ENCODE data around the gene PSMD2.
"Not testable (repeated sequence)": the region's sequence is repeated elsewhere in the genome, so short reads cannot be mapped to it uniquely, and the experiment has no call there.

PSMD2 gene

DNA sequence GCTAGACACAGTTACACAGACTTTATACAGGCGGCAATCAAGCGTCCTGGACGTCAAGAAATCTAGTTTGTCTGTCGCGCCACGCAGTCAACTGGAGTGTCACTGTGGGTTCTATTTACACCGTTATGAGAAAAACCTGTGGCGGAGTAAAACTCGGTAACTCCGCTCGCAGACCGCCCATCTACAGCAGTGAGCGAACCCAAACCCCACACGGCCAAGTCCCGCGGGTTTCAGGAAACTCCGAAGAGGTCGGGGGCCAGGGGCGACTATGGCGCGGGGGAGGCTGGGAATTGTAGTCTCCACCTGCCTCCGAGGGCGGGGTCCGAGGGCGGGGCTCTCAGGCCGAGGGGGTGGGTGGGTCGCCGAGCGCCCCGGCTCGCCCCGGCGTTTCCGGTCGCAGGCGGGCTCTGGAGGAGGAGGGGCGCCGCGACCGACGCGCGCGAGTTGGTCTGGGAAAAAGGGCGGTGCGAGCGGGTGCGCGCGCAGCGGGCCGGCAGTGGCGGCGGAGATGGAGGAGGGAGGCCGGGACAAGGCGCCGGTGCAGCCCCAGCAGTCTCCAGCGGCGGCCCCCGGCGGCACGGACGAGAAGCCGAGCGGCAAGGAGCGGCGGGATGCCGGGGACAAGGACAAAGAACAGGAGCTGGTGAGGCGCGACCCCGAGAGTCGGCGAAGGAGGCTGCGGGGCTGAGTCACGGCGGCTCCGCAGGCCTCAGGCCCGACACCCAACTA lies at the start of gene PSMD2:
PSMD2 (plus strand) TSS at position 483 of the 729 bp plus-strand sequence; CDS start at position 509, 26 bp downstream.
- peak; percentile 99 for DNase-seq

DNA sequence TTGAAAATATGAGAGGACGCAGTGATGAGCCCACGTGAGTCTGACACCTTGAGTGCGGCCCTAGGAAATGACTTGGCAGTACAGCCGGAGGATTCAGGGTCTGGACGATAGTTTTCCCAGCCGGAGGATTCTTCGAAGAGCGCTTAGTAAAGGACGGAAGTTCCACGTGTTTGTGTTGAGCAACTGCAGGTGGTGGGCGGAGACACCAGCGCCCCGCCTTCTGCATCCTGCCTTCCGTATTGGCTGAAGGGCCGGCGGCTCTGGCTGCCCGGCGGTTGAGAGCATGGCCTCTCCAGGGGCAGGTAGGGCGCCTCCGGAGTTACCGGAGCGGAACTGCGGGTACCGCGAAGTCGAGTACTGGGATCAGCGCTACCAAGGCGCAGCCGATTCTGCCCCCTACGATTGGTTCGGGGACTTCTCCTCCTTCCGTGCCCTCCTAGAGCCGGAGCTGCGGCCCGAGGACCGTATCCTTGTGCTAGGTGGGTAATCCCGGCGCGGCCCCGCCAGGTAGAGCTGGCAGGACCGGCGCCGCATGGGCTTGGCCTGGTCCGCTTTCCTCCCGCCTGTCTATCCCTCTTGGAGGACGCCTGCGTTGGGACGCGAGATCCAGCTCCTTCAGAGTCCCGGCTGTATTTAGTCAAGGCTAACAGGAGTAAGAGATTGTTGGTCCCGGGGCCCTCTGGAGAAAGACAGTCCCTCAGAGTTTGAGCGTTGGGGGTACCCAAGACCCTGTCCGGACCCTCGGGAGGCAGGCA lies 49.5 kb upstream of the PSMD2 start, which contains the start of gene EEF1AKMT4:
EEF1AKMT4 (plus strand) TSS at position 261 of the 755 bp plus-strand sequence; CDS start at position 284, 23 bp downstream.
- DNase-seq = peak; percentile 100

DNA sequence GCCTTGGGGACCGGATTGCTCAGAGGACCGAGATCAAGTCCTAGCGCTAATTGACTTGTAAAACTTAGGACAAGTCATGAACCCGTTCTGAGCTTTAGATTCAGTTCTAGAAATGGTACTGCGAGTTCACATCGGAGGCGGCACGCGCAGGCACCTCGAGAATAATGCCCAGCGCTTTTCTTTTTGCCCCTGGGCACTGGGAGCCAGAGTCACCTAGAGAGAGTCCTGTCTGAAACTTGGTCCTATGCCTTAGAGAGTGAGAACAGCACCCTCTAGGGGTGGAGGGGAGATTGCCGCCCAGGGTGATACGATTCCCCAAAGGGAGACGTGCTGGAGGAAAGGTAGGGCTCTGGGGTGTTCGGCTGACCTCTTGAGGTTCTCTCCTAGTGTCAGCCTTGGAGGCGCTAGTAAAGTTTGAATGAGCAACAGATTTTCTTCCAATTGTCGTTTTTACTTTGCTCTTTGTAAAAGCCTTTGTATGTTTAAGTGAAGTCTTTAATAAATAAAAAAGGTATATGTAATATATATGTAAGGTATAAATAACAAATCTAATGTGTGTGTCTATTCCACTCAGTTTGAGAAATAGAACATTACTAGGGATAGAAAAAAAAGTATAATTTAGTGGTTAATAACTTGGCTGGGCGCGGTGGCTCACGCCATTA lies 48.7 kb upstream of the PSMD2 start:
- peak; percentile 95 for DNase-seq

DNA sequence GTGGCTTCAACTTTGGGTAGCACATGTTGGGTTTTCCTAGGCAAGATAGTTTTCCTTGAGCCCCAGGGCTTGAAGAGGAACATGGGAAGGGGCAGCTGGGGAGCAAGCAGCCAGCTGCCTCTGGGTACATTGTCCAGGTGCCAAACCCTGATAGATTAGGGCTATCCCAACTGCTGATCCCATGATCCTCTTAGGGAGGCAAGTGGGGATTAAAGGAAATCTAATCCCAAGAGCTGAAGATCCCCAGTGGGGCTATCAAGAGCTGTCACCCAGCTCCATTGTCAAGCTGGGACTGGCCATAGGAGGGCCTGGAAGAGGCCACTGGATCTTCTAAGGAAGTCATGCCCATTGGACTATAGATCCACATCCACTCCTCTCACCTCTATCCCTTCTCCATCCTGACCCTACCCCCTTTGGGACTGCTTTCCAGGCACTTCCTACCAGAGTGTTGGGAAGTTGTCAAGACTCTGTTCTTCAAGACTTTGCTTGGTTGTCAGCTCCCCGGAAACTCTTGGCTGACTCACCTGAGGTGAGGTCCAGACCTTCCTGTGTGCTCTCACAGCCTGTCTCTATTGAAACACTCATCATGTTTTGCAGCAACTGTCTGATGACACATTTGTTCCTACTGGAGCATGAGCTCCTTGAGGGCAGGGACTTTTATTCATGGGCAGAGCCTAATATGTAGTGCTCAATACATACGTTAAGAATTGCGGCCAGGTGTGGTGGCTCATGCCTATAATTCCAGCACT lies 43.6 kb upstream of the PSMD2 start:
- no peak for DNase-seq

DNA sequence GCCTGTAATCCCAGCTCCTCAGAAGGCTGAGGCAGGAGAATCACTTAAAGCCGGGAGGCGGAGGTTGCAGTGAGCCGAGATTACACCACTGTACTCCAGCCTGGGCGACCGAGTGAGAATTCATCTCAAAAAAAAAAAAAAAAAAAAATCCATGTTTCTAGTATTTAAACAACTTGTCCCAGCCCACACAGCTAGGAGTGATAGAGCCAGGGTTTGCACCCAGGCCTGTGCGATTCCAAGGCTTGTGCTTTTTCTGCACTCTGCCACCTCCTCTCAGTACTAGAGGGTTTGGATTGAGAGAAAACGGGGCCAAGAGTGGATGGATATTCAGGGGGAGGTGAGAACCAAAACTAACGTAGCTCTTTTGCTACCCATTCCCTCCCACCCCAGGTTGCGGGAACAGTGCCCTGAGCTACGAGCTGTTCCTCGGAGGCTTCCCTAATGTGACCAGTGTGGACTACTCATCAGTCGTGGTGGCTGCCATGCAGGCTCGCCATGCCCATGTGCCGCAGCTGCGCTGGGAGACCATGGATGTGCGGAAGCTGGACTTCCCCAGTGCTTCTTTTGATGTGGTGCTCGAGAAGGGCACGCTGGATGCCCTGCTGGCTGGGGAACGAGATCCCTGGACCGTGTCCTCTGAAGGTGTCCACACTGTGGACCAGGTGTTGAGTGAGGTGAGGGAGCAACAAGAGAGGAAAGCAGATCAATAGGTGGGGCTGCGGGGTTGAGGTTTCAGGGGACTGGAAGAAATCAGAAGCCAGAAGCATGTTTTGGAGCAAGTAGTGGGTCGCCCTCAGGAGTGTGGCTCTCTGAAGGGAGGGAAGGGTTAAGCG lies 41.7 kb upstream of the PSMD2 start:
- DNase-seq = no peak

DNA sequence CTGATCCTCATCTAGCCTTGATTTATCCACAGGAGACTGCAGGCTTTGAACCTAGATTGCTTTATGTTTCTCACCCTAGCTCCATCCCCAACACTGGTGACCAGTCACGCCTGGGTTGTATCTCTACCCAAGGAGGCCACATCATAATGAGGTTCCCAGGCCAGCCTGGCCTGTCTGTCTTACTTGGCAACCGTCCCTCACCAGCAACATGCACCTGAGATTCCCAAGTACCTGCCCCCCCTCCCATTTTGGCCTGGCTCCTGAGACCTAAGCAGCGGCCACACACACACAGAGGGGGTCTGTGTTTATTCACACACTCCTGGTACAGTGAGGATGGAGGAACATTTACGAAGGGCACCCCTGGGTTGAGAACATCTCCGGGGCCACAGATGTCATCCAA lies 40.1 kb upstream of the PSMD2 start:
- DNase-seq = no peak

DNA sequence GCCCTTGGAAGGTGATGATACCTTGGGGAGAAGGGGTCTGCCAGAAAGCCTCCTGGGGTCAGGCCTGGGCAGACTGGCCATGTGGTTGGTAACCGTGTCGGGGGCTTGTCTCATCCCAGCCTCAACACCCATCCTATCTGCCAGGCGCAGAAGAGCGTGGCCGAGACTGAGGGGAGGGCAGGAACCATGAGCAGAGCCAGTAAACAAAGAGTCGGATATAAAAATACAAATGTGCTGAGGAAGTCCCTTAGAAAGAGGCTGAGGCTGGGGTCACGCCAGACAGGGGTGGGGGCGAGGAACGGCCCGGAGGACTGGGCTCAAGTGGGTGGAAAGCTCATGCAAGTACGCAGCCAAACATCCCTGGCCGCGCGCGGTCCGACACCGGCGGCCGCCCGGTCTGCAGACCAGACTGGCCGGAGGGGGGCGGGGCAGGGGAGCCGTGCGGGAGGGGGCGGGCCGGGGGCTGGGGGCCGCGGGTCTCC lies 39.6 kb upstream of the PSMD2 start:
- no peak for DNase-seq

DNA sequence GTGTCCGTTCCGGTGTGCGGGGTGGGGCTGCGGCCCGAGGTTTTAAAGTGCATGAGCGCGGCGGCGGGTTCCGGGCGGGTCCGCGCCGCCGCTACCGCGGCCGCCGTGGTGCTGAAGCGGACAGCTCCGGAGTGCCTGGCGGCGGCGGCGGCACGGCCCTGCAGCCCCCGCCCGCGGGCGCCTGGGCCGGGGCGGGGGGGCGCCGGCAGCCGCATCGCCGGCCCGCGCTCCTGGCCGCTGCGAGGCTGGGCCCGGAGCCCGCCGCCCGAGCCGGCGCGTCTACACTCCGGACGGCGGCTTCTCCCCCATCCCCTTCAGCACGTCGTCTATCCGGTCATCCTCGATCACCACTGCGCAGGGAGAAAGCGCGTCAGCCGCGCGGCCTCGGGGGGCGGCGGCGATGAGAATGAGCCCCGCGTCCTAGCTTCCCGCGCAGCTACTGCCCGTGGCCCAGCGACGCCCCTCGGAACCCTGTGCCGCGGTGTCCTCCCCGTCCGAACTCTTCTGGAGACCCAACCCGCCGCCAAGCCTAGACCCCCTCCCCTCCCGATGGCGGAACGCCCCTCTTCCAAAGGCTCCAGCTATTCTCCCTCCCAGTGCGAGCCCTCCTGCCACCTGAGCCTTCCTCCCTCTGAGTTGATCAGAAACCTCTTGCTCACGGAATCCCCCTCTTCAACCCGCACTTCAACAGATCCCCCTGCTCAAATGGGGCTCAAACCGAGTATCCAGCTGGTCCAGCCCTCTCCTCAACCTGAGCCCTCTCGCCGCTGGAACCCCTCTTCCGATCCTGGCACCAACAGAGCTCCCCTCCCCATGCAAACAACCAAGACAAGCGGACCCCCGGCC lies 38.9 kb upstream of the PSMD2 start:
- peak; percentile 63 for DNase-seq

DNA sequence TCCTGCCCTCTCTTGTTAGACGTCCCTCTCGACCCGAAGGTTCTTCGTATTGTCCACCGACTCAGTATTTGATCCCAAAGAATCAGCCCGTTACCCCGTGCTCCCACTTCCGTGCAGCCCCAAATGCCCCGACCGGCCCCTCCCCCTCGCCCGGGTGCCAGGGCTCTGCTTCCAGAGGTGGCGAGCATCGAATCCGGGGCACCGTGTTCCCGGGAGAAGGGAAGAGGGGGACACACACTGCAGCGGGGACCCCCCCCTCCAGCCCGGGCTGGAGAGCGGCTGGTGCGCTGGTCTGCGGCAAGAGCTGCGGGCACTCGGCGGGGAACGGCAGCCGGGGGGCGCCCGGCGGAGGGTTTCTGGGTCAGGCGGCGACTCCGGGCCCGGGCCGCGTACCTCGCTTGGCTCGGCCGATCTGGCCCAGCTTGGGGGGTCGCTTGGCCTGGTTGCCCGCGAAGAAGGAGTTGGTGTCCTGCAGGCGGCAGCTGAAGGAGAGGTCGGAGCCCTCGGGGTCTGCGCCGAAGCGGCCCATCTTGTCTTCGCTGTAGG lies 38.2 kb upstream of the PSMD2 start:
- no peak for DNase-seq

DNA sequence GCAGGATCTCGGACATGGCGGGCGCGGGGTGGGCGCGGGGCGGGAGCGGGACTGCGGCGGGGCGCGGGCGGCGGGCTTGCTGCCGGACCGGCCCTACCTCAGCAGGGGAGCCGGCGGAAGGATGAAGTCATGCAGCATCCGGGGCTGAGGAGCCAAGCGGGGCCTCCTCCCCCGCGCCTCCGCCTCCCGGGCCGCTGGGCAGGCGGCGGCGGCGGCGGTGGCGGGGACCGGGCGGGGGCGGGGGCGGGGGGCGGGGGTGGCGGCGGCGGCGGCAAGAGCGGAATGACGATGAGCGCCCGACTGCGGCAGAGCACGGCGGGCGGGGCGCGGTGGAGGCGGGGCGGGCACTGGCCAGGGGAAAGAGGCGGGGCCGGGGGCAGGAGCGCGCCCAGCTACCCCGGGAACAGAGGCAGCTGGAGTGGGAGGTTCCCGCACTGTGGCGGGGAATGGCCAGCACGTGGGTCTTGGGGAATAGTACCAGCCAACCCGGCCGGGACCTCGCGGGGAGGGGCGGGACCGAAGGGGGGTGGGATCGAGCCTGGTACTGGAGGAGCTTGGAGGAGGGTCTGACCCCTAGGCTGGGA lies 37.7 kb upstream of the PSMD2 start, which contains the start of gene CAMK2N2:
CAMK2N2 (minus strand) TSS at position 284 of the 584 bp plus-strand sequence; CDS start at position 16, 268 bp downstream.
- DNase-seq = peak; percentile 95

DNA sequence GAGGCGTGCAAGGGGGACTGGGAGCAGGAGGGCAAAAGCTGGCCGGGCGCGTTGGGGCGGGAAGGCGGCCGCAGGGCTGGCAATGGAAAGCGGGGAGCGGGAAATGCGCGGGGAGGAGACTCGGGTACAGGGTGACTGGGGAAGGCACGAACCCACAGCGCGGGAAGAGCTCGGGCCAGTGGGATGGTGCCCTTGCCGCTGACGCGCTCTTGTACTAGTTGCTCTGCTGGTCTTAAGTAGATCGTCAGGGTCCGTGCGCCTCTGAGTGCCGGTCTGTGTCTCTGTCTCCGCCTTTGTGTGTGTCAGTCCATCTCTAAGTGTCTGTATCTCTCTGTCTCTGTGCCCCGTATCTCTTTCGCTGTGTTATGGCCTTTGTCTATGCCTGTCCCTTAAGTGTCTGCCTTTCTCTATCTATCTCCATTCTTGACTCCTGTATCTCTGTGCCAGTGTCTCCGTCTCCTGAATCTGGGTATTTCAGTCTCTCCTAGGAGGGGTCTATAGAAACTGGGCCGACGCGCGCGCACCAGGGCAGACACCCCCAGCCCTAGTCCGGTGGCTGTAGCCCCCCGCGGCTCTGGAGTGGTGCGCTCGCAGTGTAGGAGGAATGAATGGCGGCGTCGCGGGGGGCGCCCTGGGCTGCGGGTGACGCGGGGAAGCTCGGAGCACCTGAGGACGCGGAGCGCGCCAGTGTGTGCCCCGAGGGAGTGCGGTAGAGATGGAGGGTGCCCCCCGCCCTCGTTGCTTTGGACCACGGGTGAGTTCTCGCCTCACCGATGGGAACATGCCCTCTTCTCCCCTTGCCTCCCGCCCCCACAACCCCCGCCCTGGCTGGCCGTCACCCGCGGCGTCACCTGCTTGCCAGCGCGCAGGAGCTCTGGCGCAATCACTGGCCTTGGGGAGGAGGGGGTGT lies 36.9 kb upstream of the PSMD2 start:
- no peak for DNase-seq

DNA sequence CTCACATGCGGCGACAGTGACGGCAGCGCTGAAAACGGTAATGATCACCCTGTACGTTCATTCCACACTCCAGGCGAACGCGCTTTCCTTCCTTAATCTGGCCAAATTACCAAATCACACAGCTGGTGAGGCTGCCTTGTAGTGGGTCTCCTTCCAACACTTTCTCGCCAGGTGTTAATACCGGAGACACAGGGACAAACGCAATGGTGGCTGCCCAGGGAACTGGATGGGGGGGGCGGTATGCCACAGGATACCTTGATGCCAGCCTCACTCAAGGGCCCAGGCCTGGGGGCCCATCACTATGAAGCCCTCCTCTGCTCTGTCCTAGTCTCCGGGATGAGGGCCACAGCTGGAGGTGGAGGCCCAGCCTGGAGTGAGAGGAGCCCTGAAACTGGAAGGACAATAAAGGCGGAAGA lies 36.3 kb upstream of the PSMD2 start:
- DNase-seq = no peak

DNA sequence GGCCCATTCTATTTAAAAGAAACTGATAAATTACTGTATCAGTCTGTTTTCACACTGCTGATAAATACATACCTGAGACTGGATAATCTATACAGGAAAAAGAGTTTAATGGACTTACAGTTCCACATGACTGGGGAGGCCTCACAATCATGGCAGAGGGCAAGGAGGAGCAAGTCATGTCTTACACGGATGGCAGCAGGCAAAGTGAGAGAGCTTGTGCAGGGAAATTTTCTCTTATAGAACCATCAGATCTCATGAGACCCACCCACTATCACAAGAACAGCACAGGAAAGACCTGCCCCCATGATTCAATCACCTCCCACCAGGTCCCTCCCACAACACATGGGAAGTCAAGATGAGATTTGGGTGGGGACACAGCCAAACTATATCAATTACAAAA lies 31.8 kb upstream of the PSMD2 start:
- not testable (repeated sequence) for DNase-seq

DNA sequence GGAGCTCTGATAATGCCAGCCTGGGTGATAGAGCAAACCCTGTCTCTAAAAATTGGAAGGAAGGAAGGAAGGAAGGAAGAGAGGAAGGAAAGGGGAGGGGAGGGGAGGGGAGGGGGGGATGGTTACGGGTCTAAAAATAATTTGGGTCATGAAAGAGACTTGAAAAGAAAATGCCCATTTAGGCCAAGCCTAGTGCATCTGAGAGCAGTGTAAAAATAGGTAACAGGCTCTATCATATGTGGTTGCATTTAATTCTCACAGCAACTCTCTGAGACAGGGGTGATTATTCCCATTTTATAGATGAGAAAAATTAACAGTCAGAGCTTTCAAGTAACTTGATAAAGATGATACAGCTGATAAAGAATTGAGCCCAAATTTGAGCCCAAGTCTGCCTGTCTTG lies 26.8 kb upstream of the PSMD2 start:
- no peak for DNase-seq

DNA sequence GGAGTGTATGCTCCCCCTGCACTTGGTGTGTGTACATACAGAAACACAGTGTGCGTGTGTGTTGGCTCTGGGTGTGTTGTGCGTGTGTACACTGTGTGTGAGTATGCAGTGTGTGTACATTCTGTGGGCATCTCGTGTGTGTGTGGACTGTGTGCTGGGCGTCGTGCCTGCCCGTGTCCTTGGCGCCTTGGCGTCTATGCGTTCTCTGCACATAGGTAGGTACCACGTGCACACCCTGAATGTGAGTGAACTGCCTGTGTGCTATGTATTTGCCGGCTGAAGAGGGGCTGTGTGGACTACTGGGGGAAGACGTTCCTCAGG lies 23.7 kb upstream of the PSMD2 start:
- DNase-seq = no peak

DNA sequence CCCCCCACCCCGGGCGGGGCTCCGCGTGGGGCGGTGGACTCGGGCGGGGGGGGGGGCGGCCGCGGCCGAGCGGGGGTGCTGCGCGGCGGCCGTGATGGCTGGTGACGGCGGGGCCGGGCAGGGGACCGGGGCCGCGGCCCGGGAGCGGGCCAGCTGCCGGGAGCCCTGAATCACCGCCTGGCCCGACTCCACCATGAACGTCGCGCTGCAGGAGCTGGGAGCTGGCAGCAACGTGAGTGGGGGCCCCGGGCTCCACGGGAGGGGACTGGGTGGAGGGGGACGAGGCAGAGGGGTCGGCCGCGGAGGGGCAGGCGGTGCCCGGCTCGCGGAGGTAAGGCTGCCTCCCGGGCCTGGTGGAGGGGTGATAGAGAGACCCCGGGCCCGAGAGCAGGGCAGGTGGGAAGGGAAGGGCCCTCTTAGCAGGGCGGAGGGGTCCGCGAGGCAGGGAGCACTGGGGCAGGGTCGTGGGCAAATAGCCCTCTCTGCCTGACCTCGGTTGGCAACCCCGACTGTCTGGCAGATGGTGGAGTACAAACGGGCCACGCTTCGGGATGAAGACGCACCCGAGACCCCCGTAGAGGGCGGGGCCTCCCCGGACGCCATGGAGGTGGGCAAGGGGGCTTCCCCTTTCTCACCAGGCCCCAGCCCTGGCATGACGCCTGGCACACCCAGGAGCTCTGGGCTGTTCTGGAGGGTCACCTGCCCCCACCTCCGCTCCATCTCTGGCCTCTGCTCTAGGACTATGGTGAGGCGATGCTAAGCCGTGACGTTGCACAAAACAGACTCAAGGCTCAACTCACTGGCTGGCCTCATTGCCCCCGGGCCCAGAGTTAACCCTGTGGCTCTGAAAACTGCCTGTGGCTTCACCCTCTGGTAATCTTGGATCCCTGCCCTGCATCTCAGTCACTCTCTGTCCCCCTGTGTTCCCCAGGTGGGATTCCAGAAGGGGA lies 22.8 kb upstream of the PSMD2 start, which contains the start of gene ECE2:
ECE2 (plus strand) TSS at position 62 of the 950 bp plus-strand sequence; CDS start at position 194, 132 bp downstream.
- no peak for DNase-seq

DNA sequence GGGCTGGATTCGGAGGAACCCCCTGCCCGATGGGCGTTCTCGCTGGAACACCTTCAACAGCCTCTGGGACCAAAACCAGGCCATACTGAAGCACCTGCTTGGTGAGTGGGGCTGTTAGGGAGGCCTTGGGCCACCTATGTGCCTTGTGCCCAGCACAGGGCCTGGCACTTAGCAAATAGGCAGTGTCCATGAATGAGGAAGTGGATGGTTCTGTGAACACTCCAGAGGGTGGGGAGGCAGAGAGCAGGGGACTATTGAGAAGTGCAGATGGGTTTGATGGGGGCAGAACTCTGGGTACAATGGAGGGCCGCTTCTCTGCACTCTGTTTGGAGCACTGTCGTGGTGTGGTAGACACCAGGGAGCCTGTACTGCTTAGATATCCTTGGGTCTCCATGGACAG lies 21.7 kb upstream of the PSMD2 start:
- no peak for DNase-seq

DNA sequence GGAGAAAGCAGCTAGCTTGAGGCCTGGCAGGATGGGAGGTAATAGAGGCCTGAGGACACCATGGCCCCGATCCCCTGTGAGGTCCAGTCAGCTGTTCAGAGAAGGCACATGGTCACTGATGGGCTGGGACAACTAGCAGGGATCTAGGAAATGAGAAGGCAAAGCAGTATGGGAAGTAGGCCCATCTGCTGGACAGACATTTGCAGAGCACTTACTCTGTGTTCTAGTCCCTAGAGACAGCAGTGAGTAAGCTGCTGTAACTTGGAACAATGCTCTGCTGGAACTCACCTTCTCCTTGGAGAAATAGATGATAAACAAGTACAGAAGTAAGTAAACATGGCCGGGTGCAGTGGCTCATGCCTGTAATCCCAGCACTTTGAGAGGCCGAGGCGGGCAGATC lies 16.1 kb upstream of the PSMD2 start:
- no peak for DNase-seq
